Measurements from ENCODE around the gene CAND2.

- no peak for TF ChIP-seq CTCF (IDR thresholded peaks at IDR 0.05; ENCODE audit: control extremely low read depth in 1 of 3, insufficient read depth in 1 of 3, low read depth in 1 of 3, low read length in 3 of 3)
- TF ChIP-seq EZH2 (IDR thresholded peaks at IDR 0.05; ENCODE audit: low read depth, low read length, severe bottlenecking), result no peak
- no peak for TF ChIP-seq SP1 (IDR thresholded peaks at IDR 0.05; ENCODE audit: low read depth, low read length)
- no peak for TF ChIP-seq POLR2A (IDR thresholded peaks at IDR 0.05; ENCODE audit: control extremely low read depth in 1 of 2, low read depth in 2 of 2, low read length in 2 of 2)
- TF ChIP-seq POLR2AphosphoS5 (IDR thresholded peaks at IDR 0.05; ENCODE audit: low read depth, low read length), result no peak
- no peak for TF ChIP-seq NRF1 (IDR thresholded peaks at IDR 0.05; ENCODE audit: low read depth, low read length)
- no peak for TF ChIP-seq CEBPB (IDR thresholded peaks at IDR 0.05; ENCODE audit: low read depth, low read length)
- no peak for TF ChIP-seq GABPA (IDR thresholded peaks at IDR 0.05; ENCODE audit: borderline replicate concordance, insufficient read depth, low read length)
- TF ChIP-seq CBX8 (IDR thresholded peaks at IDR 0.05; ENCODE audit: borderline replicate concordance, low read depth, low read length), result no peak
- no peak for TF ChIP-seq EP300 (IDR thresholded peaks at IDR 0.05; ENCODE audit: borderline replicate concordance in 1 of 2, low read depth in 2 of 2, low read length in 2 of 2)
- TF ChIP-seq SAP30 (IDR thresholded peaks at IDR 0.05; ENCODE audit: insufficient read depth, insufficient replicate concordance, low read length), result no peak
Observed at GRCh38 chr3:12871404-12871983, 75.0 kb downstream of the CAND2 start.

Data from H1 (cell line).